GM19193 (cell line): ENCODE results near the gene KLRB1.

Experiments used
- POLR2A ChIP-seq: IDR thresholded peaks from 4 replicates; pipeline ENCODE4 v1.6.1; 2011; ENCODE audit not compliant: insufficient read depth, insufficient read length; ENCODE audit errors: extremely low read depth

The KLRB1 gene

GRCh38 chr12:9634969-9635754 lies 27.4 kb upstream of the KLRB1 start:
- no peak for TF ChIP-seq POLR2A

DNA sequence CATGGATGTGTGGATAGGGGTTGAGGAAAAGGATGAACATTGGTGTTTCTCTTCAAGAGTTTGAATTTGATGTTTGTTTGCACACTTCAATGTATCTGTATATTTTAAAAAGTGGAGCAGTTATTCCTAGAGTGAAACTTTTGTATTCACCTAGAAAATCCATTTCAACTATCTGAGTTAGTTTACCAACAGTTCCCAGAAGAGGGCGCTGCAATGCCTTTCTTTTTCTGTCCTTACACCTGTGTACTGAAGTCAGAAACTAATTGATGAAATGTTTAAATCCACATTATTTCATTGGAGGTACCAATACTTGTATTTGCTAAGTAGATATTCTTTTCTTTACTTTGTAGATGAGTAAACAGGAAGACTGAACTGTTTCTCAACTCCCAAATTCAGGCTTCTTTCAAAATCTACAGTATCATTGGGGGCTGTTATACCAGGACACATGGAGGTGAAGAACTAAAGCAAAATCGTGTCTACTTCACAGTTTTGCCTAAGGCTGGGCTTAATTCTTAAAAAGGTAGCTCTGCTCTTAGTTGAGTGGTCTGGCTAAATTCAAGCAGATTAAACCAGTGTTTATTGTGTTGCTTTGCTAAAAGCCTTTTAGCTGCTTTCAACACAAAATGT lies 26.6 kb upstream of the KLRB1 start:
- no peak for TF ChIP-seq POLR2A

DNA sequence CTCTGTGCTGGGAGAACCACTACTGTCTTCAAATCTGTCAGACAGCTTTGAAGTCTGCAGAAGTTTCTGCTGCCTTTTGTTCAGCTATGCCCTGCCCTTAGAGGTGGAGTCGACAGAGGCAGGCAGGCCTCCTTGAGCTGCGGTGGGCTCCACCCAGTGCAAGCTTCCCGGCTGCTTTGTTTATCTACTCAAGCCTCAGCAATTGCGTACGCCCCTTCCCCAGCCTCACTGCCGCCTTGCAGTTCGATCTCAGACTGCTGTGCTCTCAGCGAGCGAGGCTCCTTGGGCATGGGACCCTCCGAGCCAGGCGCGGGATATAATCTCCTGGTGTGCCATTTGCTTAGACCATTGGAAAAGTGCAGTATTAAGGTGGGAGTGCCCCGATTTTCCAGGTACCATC lies 25.1 kb upstream of the KLRB1 start:
- no peak for TF ChIP-seq POLR2A

DNA sequence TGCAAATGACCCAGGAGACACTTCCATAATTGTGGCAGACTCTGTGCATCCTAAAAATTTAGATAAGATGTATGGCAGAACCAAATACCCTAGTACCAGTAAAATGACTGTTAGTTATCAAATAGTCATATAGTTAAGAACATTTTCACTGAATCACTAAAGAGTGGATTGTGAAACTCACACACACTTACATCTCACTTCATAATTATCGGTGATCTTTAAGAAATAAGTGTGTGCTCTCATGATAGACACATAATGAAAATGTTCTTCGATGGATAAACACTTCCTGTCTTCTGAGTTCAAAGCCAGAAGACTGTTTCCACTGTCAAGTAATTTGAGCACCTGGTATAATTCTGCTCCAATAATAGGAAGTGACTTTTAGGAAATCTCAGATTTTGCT lies 19.1 kb upstream of the KLRB1 start:
- no peak for TF ChIP-seq POLR2A

DNA sequence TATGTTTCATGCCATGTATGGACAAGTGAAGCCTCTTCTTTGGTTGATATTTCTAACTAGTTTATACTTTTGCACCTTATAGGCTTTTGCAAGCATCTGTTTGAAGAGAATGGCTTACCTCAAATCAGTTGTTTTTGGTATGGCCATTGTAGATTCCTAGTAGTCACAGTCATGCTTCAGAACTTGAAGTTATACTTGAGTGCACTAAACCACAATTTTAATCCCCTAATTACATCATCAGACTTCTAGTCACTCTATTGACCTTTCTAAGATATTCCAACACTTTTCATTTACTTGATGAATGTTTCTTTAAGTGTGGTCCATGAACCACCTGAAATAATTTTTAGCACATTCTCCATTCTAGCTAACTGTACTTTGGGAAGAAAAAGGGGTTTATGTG lies 18.6 kb upstream of the KLRB1 start:
- no peak for TF ChIP-seq POLR2A

DNA sequence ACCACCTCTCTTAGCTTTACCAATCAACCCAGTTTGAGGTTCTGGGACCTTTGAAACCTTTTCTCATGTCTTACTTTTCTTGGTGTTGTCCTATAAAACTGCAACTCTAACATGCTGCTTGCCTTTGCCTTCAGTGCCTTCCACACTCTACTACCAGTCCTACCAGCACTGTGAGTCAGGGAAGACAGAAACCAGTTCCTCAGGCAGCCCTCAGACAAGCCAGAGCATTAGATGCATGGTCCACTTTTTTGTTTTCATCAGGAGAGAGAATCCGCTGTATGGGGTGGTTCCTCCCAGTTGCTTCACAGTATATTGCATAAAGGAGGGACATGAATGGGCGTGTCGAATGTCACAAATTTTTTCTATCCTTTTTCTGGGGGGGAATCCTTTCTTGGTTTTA lies 17.3 kb upstream of the KLRB1 start:
- TF ChIP-seq POLR2A, result no peak

- no peak for TF ChIP-seq POLR2A
Observed at GRCh38 chr12:9619411-9620179, 11.9 kb upstream of the KLRB1 start.

DNA sequence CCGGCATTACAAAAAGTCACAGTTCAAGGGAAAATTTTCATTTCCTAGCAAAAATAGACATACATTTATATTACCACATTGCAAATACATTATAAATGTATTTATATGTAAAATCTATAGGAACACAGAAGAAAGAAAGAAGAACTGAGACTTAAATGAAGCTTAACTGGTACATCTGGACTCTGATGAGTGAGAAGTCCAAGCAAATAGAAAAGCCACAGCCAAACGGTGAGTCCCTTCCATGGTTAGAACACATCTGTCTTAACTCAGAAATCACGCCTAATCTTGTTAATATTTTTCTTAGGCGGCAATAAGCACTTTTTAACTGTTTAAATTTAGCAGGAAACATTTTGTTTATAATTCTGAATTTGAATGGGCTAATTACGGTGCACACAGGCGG lies 9.4 kb upstream of the KLRB1 start:
- TF ChIP-seq POLR2A, result no peak

DNA sequence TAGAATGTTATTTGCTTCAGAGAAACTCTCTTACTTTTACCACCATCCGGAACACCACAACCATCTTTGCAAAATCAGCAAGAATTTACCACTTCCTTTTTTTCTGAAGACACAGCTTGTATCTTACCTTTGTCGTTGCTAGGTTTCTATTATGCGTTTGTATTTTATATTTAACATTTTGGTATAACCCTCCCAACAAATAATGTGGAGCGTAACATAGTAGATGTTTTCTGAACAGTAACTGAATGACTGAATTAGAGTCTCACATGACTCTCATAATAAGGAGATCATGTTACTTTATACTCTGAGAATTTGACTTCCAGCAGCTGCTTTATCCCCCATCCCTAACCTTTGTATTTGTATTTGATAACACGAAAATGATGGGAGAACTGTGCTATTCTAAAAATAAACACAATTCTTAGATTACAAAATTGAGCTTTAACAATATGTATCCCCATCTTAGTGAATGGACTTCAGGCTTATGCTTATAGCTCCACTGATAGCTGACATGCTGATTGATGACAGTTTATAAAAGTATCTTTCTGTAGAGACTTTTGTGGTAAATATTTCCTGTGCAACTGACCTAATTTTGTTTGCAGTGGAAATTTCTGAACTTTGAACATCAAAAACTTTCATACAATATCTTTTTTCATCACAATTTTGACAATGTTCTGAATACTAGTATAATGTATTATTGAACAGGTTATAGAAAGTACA lies 7.9 kb upstream of the KLRB1 start:
- TF ChIP-seq POLR2A, result no peak

GRCh38 chr12:9606736-9607372 lies 862 bp downstream of the KLRB1 start:
- no peak for TF ChIP-seq POLR2A

- no peak for TF ChIP-seq POLR2A
Observed at GRCh38 chr12:9606247-9606646, 1.5 kb downstream of the KLRB1 start.

DNA sequence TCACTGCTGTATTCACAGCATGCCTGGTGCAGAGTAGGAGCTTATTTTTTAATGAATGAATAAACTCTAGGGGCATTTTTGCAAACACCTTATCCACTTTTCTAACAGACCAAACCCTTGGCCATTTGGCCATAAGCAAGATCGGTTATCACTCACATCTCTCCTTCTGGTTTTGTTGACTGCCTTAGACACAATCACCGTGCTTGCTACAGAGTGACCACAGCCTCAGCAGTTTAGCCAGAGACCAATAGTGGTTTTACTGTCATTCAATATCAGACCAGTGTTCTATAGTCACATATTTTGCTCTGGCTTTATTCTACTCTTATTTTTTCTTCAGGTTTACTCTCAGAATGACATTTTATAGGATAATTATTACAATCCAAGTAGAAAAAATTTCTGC lies 2.2 kb downstream of the KLRB1 start:
- no peak for TF ChIP-seq POLR2A

DNA sequence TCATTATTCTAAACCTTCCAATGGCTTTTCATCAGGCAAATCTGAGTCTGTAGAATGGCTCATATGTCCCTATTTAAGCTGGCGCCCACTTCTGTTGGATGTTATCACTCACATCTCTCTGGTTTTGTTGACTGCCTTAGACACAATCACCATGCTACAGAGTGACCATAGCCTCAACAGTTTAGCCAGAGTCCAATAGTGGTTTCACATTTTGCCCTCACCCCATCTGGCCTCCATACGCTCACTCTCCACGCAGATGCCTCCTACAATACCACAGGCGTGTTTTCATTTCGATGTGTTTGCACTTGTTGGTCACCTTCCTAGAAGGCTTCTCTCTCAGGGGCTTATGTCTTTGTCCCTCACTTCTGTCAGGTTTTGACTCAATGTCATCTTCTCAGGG lies 3.4 kb downstream of the KLRB1 start:
- no peak for TF ChIP-seq POLR2A

DNA sequence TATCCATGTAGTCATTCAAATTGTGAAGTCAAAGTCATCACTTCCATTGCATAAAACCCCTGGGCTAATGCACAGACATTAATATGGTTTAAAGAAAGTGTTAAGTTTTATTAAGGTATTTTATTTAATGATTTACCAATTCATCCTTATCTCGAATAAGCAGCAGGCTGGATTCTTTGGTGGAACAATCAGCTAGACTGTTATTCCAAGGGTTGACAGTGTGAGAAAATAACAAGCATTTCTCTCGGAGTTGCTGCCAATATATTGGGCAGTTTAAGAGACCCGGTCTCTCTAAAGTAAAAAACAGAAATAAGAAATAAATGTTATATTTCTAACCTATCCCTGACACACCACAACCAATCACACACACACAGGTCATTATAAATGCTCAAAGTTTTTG lies 9.4 kb downstream of the KLRB1 start:
- no peak for TF ChIP-seq POLR2A

GRCh38 chr12:9597365-9597764 lies 10.4 kb downstream of the KLRB1 start:
- no peak for TF ChIP-seq POLR2A
